HCT116 (cell line): ENCODE measurements around the gene PLA2G2C.

Experiments
- CEBPB ChIP-seq: IDR thresholded peaks from 2 replicates; pipeline ENCODE4 v1.6.1; 2012; ENCODE audit warnings: low read depth
- CTCF ChIP-seq, 3 experiments: fragments of 200-600 bp in 1 of 3; sonication (generic) in 1 of 3; IDR thresholded peaks in 2 of 3; conservative IDR thresholded peaks in 1 of 3; 2 replicates each; pipeline ENCODE4 v1.5.1; 2012 to 2017; ENCODE audit warnings: low read depth in 2 of 3, low read length in 2 of 3, antibody characterized with exemption in 1 of 3, borderline replicate concordance in 1 of 3, control low read depth in 1 of 3, mild to moderate bottlenecking in 1 of 3, mixed read lengths in 1 of 3, mixed run types in 1 of 3, moderate library complexity in 1 of 3; ENCODE audit not compliant: insufficient read depth in 1 of 3
- EZH2phosphoT487 ChIP-seq: fragments of 200-600 bp; IDR thresholded peaks from 2 replicates; pipeline ENCODE4 v1.6.1; 2018; ENCODE audit warnings: antibody characterized with exemption, borderline replicate concordance
- ZBTB33 ChIP-seq: IDR thresholded peaks from 2 replicates; pipeline ENCODE4 v1.6.1; 2011; ENCODE audit warnings: mild to moderate bottlenecking, low read length, moderate library complexity; ENCODE audit not compliant: insufficient replicate concordance; ENCODE audit errors: extremely low read depth

- TF ChIP-seq EZH2phosphoT487 (no peak), CTCF (IDR thresholded peaks at IDR 0.05 in 2 of 3, conservative IDR thresholded peaks at IDR 0.05 in 1 of 3; ENCODE audit: borderline replicate concordance in 1 of 3, insufficient read depth in 1 of 3, low read depth in 2 of 3, low read length in 2 of 3) (no peak), ZBTB33 (no peak), CEBPB (no peak)
Observed at GRCh38 chr1:20153000-20153418, 33.3 kb downstream of the PLA2G2C start.
